HG02938 (cell line): ENCODE data around the gene MT1HL1.
"Not testable (repeated sequence)": the region's sequence is repeated elsewhere in the genome, so short reads cannot be mapped to it uniquely, and the experiment has no call there.

Experiments used
- ATAC-seq: cut with Tn5 transposase; IDR thresholded peaks from one replicate; pipeline ENCODE4 v1.9.1; 2021; ENCODE audit warnings: mild to moderate bottlenecking, moderate library complexity; ENCODE audit not compliant: unreplicated experiment

Gene MT1HL1

DNA sequence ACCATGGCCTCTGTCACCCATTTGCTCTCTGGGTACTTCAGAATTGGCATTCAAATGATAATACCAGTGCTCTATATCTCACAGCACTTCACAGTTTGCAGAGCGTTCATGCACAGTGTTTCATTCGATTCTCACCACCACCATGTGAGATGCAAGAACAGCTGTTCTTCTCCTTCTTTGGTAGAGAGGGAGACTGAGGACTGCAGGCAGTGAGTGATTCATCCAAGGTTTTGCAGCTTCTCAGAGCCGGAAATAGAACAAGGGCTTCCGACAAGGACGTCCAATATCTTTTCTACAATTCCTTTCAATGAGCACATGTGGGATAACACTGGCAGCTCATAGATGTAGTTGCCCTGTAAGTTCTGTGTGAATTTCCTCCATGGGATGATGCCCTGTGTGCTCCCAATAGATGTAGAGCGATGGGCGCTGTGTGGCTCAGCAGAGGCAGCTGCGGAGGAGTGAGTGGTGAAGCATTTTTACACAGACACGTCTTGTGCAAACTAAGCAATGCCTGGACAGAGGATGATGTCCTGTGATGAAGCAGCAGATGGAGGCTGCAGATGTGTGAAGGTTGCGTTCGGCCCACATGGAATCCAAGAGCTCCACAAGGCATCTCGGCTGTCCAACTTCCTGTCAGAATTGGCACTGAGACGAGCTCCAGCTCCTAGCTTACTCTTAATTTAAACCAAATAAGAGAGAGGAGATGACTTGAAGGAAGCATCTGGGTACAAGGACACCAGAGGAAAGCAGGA, 24.9 kb downstream of the MT1HL1 start:
- ATAC-seq, result no peak

DNA sequence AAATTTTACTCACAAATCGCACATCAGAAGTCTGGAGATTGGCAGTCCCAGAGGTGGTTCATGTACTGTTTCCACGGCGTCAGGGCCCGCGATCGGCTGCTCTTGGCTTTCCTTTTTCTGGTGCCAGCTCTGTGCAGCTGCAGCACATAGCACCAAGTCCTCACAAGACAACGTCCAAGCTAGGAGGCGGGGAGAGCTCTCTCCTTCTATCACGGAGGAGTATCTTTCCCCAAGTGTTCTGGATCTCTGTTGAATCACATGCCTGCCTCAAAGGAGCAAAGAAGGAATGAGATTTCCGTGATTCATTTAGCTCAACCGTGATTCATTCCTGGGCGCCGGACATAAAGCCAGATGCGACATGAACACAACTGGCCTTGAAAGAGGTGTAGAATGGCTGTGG, 25.5 kb downstream of the MT1HL1 start:
- no peak for ATAC-seq

DNA sequence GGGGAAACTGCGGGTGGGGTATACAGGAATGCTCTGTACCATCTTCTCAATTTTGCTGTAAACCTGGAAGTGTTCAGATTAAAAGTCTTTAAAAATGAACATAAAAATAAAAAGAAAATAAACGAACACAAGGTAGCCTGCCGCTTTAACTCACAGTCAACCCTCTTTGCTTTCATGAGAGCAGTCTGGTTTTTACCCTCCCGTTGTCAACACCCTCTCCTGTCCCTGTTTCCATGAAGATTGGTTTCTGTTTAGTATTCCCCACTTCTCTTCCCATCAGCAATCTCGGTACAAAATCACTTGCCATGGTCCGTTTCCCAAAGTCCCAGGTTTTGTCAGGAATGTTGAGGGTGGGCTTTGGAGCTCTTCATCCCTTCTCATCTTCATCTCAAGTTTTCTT, 28.8 kb downstream of the MT1HL1 start:
- no peak for ATAC-seq

DNA sequence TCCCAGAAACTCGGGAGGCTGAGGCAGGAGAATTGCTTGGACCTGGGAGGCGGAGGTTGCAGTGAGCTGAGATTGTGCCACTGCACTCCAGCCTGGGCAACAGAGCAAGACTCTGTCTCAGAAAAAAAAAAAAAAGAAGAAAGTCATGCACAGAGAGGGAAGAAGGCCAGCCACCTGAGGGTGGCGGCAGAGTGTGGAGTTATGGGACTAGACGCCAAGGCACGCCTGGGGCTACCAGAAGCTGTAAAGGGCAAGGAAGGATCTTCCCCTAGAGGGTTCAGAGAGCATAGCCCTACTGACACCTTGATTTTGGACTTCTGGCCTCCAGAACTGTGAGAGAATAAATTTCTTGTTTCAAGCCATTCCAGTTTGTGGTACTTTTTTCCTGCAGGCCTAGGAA, 30.2 kb downstream of the MT1HL1 start:
- ATAC-seq, result not testable (repeated sequence)

DNA sequence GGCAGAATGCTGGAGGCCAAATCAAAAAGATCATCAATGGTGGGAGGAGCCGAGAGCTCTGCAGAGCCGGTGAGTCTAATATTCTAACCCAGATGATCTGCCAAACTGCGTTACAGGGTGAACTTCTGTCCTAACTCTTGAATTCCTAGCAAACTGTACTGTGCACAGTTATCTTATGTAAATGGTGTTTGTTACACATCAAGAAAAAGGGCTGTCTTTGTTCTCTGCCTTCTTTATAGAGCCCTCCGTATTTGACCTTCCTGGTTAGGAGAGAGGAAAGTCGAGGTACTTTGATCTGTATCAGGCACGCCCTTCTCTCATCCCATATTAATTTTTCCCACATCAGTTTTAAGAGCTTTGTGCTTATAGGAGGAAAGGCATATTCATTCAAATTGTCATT, 37.6 kb downstream of the MT1HL1 start:
- no peak for ATAC-seq

DNA sequence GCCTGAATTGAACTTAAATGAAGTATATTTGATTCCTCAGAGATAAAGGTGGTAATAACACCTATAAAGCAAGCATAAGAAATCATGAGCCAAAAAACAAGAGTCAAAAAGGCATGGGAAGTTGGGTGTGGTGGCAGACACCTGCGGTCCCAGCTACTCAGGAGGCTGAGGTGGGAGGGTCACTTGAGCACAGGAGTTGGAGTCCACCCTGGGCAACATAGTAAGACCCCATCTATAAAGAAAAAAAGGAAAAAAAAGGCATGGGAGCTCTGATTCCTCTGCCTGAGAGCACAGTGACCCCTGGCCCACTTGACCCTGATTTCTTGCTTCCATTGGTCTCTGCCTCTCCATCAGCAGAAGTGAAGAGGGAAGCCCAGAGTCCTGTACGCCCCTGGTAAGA, 40.3 kb downstream of the MT1HL1 start:
- no peak for ATAC-seq

DNA sequence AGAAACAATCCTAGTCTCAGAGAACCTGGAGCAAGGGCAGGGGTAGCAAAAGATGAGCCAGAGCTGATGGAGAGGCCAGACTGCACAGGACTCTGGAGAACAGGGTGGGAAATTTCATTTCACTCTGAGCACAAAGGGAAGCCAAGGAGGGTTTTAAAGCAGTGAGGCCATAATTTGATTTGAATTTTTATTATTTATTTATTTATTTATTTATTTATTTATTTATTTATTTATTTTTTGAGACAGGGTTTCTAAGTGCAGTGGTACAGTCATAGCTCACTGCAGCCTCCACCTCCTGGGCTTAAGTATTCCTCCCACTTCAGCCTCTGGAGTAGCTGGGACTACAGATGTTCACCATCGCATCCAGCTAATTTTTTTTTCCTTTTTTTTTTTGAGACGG, 45.1 kb downstream of the MT1HL1 start:
- no peak for ATAC-seq

DNA sequence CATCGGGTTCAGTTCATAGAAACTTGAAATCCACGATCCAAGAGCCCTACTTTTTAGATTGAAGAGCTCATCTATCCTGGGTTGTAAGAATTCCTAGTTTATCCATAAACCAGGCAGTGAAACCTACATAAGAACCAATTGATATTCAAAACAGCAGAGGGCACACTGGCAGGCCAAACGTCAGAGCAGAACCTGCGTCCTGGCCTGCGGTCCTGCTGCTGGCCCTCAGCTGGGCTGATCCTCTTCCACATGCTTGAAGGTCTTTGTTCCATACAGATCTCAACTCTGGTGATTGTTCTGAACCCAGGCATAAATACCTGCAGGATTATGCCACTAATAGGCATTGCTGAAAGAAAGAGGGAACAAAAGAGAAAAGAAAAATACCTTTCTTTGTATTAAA, 47.0 kb downstream of the MT1HL1 start:
- ATAC-seq, result no peak
